Daoy (cell line): ENCODE data around the gene FHOD3. TPM values are rescaled to one million over a fixed set of nuclear protein-coding genes. Genes with fewer than 3 reads are reported as not detected.

ENCODE experiments used
- DNase-seq: peaks from one replicate; pipeline ENCODE4 v3.0.0-alpha.2; 2015; ENCODE audit warnings: low read depth
- total RNA-seq: library from RNA; depleted of rRNA; stranded (reverse); fragments of >200 nt; shearing (Covaris generic); gene quantifications from 2 replicates; pipeline ENCODE4 v1.2.3, GENCODE V29; 2014; rRNA removed

The FHOD3 gene
- 16.3 and 17.8 TPM in 2 replicates for total RNA-seq

- DNase-seq = peak; percentile 68
Observed at GRCh38 chr18:36297417-36298125, at the start of gene FHOD3. Gene FHOD3 (plus strand): TSS chr18:36297713. CDS start chr18:36297836, 123 bp downstream.

GRCh38 chr18:36249392-36249791 lies 48.1 kb upstream of the FHOD3 start:
- no peak for DNase-seq

- DNase-seq = no peak
Observed at GRCh38 chr18:36250827-36251226, 46.7 kb upstream of the FHOD3 start.

GRCh38 chr18:36255072-36255698 lies 42.3 kb upstream of the FHOD3 start:
- no peak for DNase-seq

- DNase-seq = no peak
Observed at GRCh38 chr18:36256094-36256493, 41.4 kb upstream of the FHOD3 start.

- no peak for DNase-seq
Observed at GRCh38 chr18:36262971-36263370, 34.5 kb upstream of the FHOD3 start.

GRCh38 chr18:36264283-36264682 lies 33.2 kb upstream of the FHOD3 start:
- no peak for DNase-seq

- DNase-seq = no peak
Observed at GRCh38 chr18:36265015-36265414, 32.5 kb upstream of the FHOD3 start.

GRCh38 chr18:36269157-36269556 lies 28.4 kb upstream of the FHOD3 start:
- no peak for DNase-seq

GRCh38 chr18:36271153-36271552 lies 26.4 kb upstream of the FHOD3 start:
- DNase-seq = no peak

GRCh38 chr18:36273347-36273746 lies 24.2 kb upstream of the FHOD3 start:
- no peak for DNase-seq

GRCh38 chr18:36274083-36274715 lies 23.3 kb upstream of the FHOD3 start:
- DNase-seq = no peak

- no peak for DNase-seq
Observed at GRCh38 chr18:36275561-36275960, 22.0 kb upstream of the FHOD3 start.

GRCh38 chr18:36279001-36279400 lies 18.5 kb upstream of the FHOD3 start:
- no peak for DNase-seq

- DNase-seq = no peak
Observed at GRCh38 chr18:36281936-36282335, 15.6 kb upstream of the FHOD3 start.

GRCh38 chr18:36283448-36283847 lies 14.1 kb upstream of the FHOD3 start:
- no peak for DNase-seq

GRCh38 chr18:36284268-36284667 lies 13.2 kb upstream of the FHOD3 start:
- DNase-seq = no peak

GRCh38 chr18:36284671-36285295 lies 12.7 kb upstream of the FHOD3 start:
- peak; percentile 50 for DNase-seq

GRCh38 chr18:36287653-36288052 lies 9.9 kb upstream of the FHOD3 start:
- DNase-seq = no peak

- DNase-seq = no peak
Observed at GRCh38 chr18:36288689-36289088, 8.8 kb upstream of the FHOD3 start.

- DNase-seq = no peak
Observed at GRCh38 chr18:36294031-36294430, 3.5 kb upstream of the FHOD3 start.

GRCh38 chr18:36295214-36295613 lies 2.3 kb upstream of the FHOD3 start:
- DNase-seq = no peak

GRCh38 chr18:36295880-36296301 lies 1.6 kb upstream of the FHOD3 start:
- no peak for DNase-seq
